SJCRH30 (cell line): ENCODE results near the gene WHAMM. TPM values are rescaled to one million over a fixed set of nuclear protein-coding genes. Genes with fewer than 3 reads are reported as not detected.
A peak's percentile ranks its signal among the peaks of the same experiment; 100 is the strongest.

Source experiments
- DNase-seq, 2 experiments: peaks; one replicate each; pipeline ENCODE4 v3.0.0-alpha.2; 2015 to 2020
- H3K27ac ChIP-seq: fragments of 250-450 bp; sonication (Bioruptor Pico); 2 replicates; pipeline ENCODE4 v1.5.1; 2020; ENCODE audit warnings: mild to moderate bottlenecking, moderate library complexity
- H3K27me3 ChIP-seq: fragments of 250-450 bp; sonication (Bioruptor Pico); 2 replicates; pipeline ENCODE4 v1.5.1; 2020; ENCODE audit warnings: mild to moderate bottlenecking, moderate library complexity
- H3K36me3 ChIP-seq: fragments of 250-450 bp; sonication (Bioruptor Pico); 2 replicates; pipeline ENCODE4 v1.5.1; 2020; ENCODE audit warnings: mild to moderate bottlenecking, moderate library complexity
- H3K4me1 ChIP-seq: fragments of 250-450 bp; sonication (Bioruptor Pico); 2 replicates; pipeline ENCODE4 v1.5.1; 2020; ENCODE audit warnings: mild to moderate bottlenecking, moderate library complexity
- H3K4me3 ChIP-seq: fragments of 250-450 bp; sonication (Bioruptor Pico); 2 replicates; pipeline ENCODE4 v1.5.1; 2020; ENCODE audit warnings: mild to moderate bottlenecking, moderate library complexity
- H3K9me3 ChIP-seq: fragments of 250-450 bp; sonication (Bioruptor Pico); replicated peaks from 2 replicates; pipeline ENCODE4 v1.5.1; 2020; ENCODE audit warnings: mild to moderate bottlenecking, moderate library complexity
- total RNA-seq: library from RNA; depleted of rRNA; stranded (reverse); fragments of >200 nt; shearing (Covaris generic); gene quantifications from 2 replicates; pipeline ENCODE4 v1.2.3, GENCODE V29; 2014; rRNA removed

Gene WHAMM
- total RNA-seq, 1 experiment from 2014 or later = 5.2 TPM

- Histone ChIP-seq H3K27me3 (no peaks in the 10 kb centered on the region), H3K36me3 (no peaks in the 10 kb centered on the region), H3K9me3 (no peaks in the 10 kb centered on the region), H3K4me1 (no peaks in the 10 kb centered on the region), H3K27ac (no peak overlapping the region), H3K4me3 (no peak overlapping the region)
- DNase-seq = no peak
Measured at GRCh38 chr15:82880704-82881103, 71.3 kb downstream of the WHAMM start.

GRCh38 chr15:82881747-82882146 is 72.3 kb downstream of the WHAMM start:
- Histone ChIP-seq H3K9me3 (no peaks in the 10 kb centered on the region), H3K36me3 (no peaks in the 10 kb centered on the region), H3K27ac (no peak overlapping the region), H3K27me3 (no peaks in the 10 kb centered on the region), H3K4me1 (no peaks in the 10 kb centered on the region), H3K4me3 (no peak overlapping the region)
- no peak for DNase-seq

- DNase-seq = peak in 1 of 2 experiments; percentile 9
- H3K27ac ChIP-seq = no peak overlapping the region
Measured at GRCh38 chr15:82882273-82882928, 73.0 kb downstream of the WHAMM start.

More at GRCh38 chr15:82882273-82882928, 73.0 kb downstream of the WHAMM start:
- Histone ChIP-seq H3K9me3 (no peaks in the 10 kb centered on the region), H3K36me3 (no peaks in the 10 kb centered on the region), H3K27me3 (no peaks in the 10 kb centered on the region), H3K4me1 (no peaks in the 10 kb centered on the region), H3K4me3 (no peak overlapping the region)

Other genes starting within 250 kb of the WHAMM start
- gene CPEB1, start 162.3 kb upstream of the WHAMM start, total RNA-seq = 0.04 and 0.13 TPM in 2 replicates
- not detected in 2 replicates for gene AP3B2, start 99.8 kb upstream of the WHAMM start, total RNA-seq
- gene FSD2, start 3.6 kb upstream of the WHAMM start, total RNA-seq = 0.06 TPM in 1 of 2 replicates, not detected in the other
- 6.8 and 7.3 TPM in 2 replicates for gene HOMER2, start 143.1 kb downstream of the WHAMM start, total RNA-seq
- gene RAMAC, start 176.6 kb downstream of the WHAMM start, total RNA-seq = 44.0 and 48.4 TPM in 2 replicates
- 11.2 and 12.3 TPM in 2 replicates for gene C15orf40, start 202.0 kb downstream of the WHAMM start, total RNA-seq